ENCODE measurements around the gene ZFR2. TPM values are rescaled to one million over a fixed set of nuclear protein-coding genes. Genes with fewer than 3 reads are reported as not detected.
"Not testable (repeated sequence)": the region's sequence is repeated elsewhere in the genome, so short reads cannot be mapped to it uniquely, and the experiment has no call there.

The ZFR2 gene
- total RNA-seq, 1 donor from 2014 or later, result not detected

GRCh38 chr19:3898426-3898825 is 29.6 kb upstream of the ZFR2 start:
- Mint-ChIP-seq H3K4me3 (ENCODE audit: unreplicated experiment) (no peak overlapping the region), H3K4me1 (ENCODE audit: unreplicated experiment) (no peaks in the 10 kb centered on the region), H3K36me3 (ENCODE audit: unreplicated experiment) (no peaks in the 10 kb centered on the region), H3K9me3 (ENCODE audit: unreplicated experiment) (no peaks in the 10 kb centered on the region), H3K27ac (ENCODE audit: unreplicated experiment) (no peak overlapping the region), H3K27me3 (ENCODE audit: unreplicated experiment) (peaks cover 8% of the 10 kb centered on the region)
- DNase-seq (ENCODE audit: extremely low spot score, unreplicated experiment), result no peak
- TF ChIP-seq CTCF (IDR thresholded peaks at IDR 0.05), result no peak

GRCh38 chr19:3897936-3898335 is 29.1 kb upstream of the ZFR2 start:
- H3K36me3 Mint-ChIP-seq (ENCODE audit: unreplicated experiment), result no peaks in the 10 kb centered on the region
- H3K27me3 Mint-ChIP-seq (ENCODE audit: unreplicated experiment), result peaks cover 8% of the 10 kb centered on the region
- H3K27ac Mint-ChIP-seq (ENCODE audit: unreplicated experiment), result no peak overlapping the region
- H3K9me3 Mint-ChIP-seq (ENCODE audit: unreplicated experiment), result no peaks in the 10 kb centered on the region
- no peaks in the 10 kb centered on the region for H3K4me1 Mint-ChIP-seq (ENCODE audit: unreplicated experiment)
- H3K4me3 Mint-ChIP-seq (ENCODE audit: unreplicated experiment), result no peak overlapping the region
- DNase-seq (ENCODE audit: extremely low spot score, unreplicated experiment), result no peak
- TF ChIP-seq CTCF (IDR thresholded peaks at IDR 0.05), result no peak

- Mint-ChIP-seq H3K27ac (ENCODE audit: unreplicated experiment) (no peak overlapping the region), H3K27me3 (ENCODE audit: unreplicated experiment) (peaks cover 8% of the 10 kb centered on the region), H3K4me1 (ENCODE audit: unreplicated experiment) (no peaks in the 10 kb centered on the region), H3K4me3 (ENCODE audit: unreplicated experiment) (no peak overlapping the region), H3K36me3 (ENCODE audit: unreplicated experiment) (no peaks in the 10 kb centered on the region), H3K9me3 (ENCODE audit: unreplicated experiment) (no peaks in the 10 kb centered on the region)
- no peak for DNase-seq (ENCODE audit: extremely low spot score, unreplicated experiment)
- no peak for TF ChIP-seq CTCF (IDR thresholded peaks at IDR 0.05)
Observed at GRCh38 chr19:3895788-3896187, 26.9 kb upstream of the ZFR2 start.

GRCh38 chr19:3894959-3895358 is 26.1 kb upstream of the ZFR2 start:
- H3K27me3 Mint-ChIP-seq (ENCODE audit: unreplicated experiment); DNase-seq (ENCODE audit: extremely low spot score, unreplicated experiment); H3K4me3 Mint-ChIP-seq (ENCODE audit: unreplicated experiment); H3K27ac Mint-ChIP-seq (ENCODE audit: unreplicated experiment); H3K9me3 Mint-ChIP-seq (ENCODE audit: unreplicated experiment); H3K4me1 Mint-ChIP-seq (ENCODE audit: unreplicated experiment); H3K36me3 Mint-ChIP-seq (ENCODE audit: unreplicated experiment): not testable (repeated sequence)

GRCh38 chr19:3893509-3894179 is 24.8 kb upstream of the ZFR2 start:
- Mint-ChIP-seq H3K9me3 (ENCODE audit: unreplicated experiment) (no peaks in the 10 kb centered on the region), H3K27ac (ENCODE audit: unreplicated experiment) (no peak overlapping the region)
- DNase-seq (ENCODE audit: extremely low spot score, unreplicated experiment), result no peak

More at GRCh38 chr19:3893509-3894179, 24.8 kb upstream of the ZFR2 start:
- H3K27me3 Mint-ChIP-seq (ENCODE audit: unreplicated experiment), result peaks cover 4% of the 10 kb centered on the region
- H3K36me3 Mint-ChIP-seq (ENCODE audit: unreplicated experiment), result no peaks in the 10 kb centered on the region
- no peaks in the 10 kb centered on the region for H3K4me1 Mint-ChIP-seq (ENCODE audit: unreplicated experiment)
- H3K4me3 Mint-ChIP-seq (ENCODE audit: unreplicated experiment), result no peak overlapping the region
- TF ChIP-seq CTCF (IDR thresholded peaks at IDR 0.05), result no peak

All from osteocyte (in vitro differentiated cells).